HG03025 (cell line): ENCODE results near the gene SESN1.

ENCODE experiments used
- ATAC-seq: cut with Tn5 transposase; IDR thresholded peaks from one replicate; pipeline ENCODE4 v1.9.1; 2021; ENCODE audit warnings: mild to moderate bottlenecking, moderate library complexity; ENCODE audit not compliant: unreplicated experiment, low FRiP score

The SESN1 gene

GRCh38 chr6:109062767-109063352 lies 31.8 kb downstream of the SESN1 start:
- no peak for ATAC-seq

- no peak for ATAC-seq
Observed at GRCh38 chr6:109062216-109062615, 32.4 kb downstream of the SESN1 start.

- no peak for ATAC-seq
Observed at GRCh38 chr6:109060571-109060970, 34.1 kb downstream of the SESN1 start.

- no peak for ATAC-seq
Observed at GRCh38 chr6:109059571-109060021, 35.0 kb downstream of the SESN1 start.

GRCh38 chr6:109059153-109059552 lies 35.5 kb downstream of the SESN1 start:
- ATAC-seq = no peak

GRCh38 chr6:109058620-109059019 lies 36.0 kb downstream of the SESN1 start:
- no peak for ATAC-seq

GRCh38 chr6:109056661-109057060 lies 38.0 kb downstream of the SESN1 start:
- no peak for ATAC-seq

GRCh38 chr6:109055771-109056235 lies 38.8 kb downstream of the SESN1 start:
- no peak for ATAC-seq

GRCh38 chr6:109053336-109053735 lies 41.3 kb downstream of the SESN1 start:
- ATAC-seq = no peak

GRCh38 chr6:109052852-109053251 lies 41.8 kb downstream of the SESN1 start:
- no peak for ATAC-seq

GRCh38 chr6:109052018-109052651 lies 42.5 kb downstream of the SESN1 start:
- no peak for ATAC-seq

- no peak for ATAC-seq
Observed at GRCh38 chr6:109051301-109052017, 43.2 kb downstream of the SESN1 start.

- ATAC-seq = no peak
Observed at GRCh38 chr6:109050447-109051102, 44.1 kb downstream of the SESN1 start.

GRCh38 chr6:109050012-109050411 lies 44.6 kb downstream of the SESN1 start:
- no peak for ATAC-seq

- no peak for ATAC-seq
Observed at GRCh38 chr6:109048670-109049415, 45.8 kb downstream of the SESN1 start.

GRCh38 chr6:109048176-109048575 lies 46.5 kb downstream of the SESN1 start:
- ATAC-seq = no peak

GRCh38 chr6:109045493-109045892 lies 49.2 kb downstream of the SESN1 start:
- ATAC-seq = no peak

GRCh38 chr6:109039795-109040194 lies 54.9 kb downstream of the SESN1 start:
- ATAC-seq = no peak

- ATAC-seq = no peak
Observed at GRCh38 chr6:109038837-109039398, 55.7 kb downstream of the SESN1 start.
